ENCODE data around the gene PNPO.

DNA sequence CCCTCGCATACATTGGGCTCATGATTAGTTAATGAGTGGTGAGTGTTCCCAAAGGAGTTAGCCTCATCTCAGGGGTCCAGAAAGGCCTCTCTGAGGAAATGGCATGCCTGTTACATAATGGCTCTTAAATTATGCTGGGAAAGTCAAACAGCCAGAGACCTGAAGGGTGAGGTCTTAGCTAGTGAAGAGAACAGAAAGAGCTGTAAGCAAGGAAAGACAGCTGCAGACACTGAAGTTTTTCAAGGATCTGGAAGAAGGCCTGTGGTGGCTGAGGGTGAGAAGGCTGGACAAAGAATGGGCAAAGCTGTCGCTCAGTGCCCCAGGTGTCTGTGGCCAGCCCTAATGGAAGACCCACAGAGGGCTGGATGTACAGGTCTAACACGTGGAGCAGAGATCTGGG is 34.9 kb upstream of the PNPO start:
- TF ChIP-seq, protein P1, sequence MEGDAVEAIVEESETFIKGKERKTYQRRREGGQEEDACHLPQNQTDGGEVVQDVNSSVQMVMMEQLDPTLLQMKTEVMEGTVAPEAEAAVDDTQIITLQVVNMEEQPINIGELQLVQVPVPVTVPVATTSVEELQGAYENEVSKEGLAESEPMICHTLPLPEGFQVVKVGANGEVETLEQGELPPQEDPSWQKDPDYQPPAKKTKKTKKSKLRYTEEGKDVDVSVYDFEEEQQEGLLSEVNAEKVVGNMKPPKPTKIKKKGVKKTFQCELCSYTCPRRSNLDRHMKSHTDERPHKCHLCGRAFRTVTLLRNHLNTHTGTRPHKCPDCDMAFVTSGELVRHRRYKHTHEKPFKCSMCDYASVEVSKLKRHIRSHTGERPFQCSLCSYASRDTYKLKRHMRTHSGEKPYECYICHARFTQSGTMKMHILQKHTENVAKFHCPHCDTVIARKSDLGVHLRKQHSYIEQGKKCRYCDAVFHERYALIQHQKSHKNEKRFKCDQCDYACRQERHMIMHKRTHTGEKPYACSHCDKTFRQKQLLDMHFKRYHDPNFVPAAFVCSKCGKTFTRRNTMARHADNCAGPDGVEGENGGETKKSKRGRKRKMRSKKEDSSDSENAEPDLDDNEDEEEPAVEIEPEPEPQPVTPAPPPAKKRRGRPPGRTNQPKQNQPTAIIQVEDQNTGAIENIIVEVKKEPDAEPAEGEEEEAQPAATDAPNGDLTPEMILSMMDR (IDR thresholded peaks at IDR 0.05; ENCODE audit: poor library complexity), result no peak
- TF ChIP-seq EZH2 (IDR thresholded peaks at IDR 0.05; ENCODE audit: borderline replicate concordance), result no peak

Data from hepatocyte (in vitro differentiated cells).